Stromal cell of bone marrow (primary cell): Measurements from ENCODE around the gene DHRS12.

Experiments
- DNase-seq: peaks from one replicate; pipeline ENCODE4 v3.0.0-alpha.2; 2012; ENCODE audit warnings: low read depth

The DHRS12 gene

DNA sequence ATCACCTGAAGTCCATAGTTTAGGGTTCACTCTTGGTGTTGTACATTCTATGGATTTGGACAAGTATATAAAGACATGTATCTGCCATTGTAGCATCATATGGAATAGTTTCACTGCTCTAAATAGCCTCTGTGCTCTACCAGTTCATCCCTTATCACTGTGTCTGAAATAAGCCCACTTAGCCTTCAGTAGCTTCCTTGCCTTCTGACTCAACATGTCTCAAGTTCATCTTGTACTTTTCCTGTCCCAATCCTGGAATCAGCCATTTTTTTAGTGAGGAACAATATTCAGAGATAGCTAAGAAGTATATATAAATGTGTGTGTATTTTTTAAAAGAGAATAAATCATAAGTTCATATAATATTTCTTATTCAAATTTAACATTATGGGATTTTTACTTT is 79.2 kb downstream of the DHRS12 start:
- DNase-seq = no peak

DNA sequence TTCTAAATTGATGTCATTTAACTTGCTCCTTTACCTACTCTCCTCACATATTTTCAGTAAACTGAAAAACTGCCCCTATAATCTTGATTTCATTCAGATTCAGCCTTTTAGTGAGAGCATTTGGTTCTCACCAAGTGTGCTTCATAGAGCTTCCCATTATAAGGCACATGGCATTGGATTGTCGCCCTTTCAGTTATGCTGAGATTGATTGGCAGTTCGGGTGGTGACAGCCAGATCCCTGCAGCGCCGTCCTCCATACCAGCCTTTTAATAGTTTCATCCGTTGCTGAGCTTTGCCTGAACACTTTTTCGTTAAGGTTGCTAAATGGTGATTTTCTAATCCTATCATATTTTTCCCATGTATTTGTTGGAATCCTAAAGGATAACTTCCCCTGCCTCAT is 80.4 kb downstream of the DHRS12 start:
- no peak for DNase-seq

DNA sequence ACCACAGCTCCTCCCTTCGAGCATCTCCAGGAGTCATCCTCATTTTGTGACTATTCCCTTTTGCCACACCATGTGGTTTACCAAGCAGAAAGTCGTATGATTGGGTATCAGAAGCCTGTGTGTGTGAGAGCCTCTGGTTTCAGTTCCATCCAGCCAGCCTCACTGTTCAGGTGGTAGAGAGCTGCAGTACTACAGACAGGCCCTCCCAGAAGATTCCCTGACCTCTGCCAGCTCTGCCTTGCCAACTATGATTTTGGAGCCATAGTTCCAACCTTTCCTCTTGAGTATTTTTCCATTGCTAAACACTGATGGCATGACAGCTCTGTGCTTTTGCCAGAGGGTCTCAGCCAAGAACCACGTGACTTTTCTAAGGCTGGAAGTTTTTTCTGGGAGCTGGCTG is 82.5 kb downstream of the DHRS12 start:
- DNase-seq = no peak

DNA sequence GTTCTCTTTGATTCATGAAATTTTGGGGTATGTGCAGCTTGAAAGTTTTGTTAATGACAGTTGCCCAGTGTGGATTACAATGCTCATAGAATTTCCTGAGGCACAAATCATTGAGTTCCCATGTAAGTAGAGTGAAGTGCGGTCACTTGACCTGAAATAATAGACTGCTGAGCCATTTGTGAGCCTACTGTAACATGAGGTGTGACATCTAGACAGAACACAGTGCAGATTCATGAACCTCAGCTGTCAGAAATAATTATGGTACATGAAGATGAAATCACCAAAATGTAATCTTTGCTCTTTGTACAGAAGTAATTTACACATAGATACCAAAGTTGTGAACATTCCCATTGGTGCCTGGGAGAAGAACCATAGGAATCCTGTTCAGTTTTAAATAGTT is 84.6 kb downstream of the DHRS12 start:
- DNase-seq = no peak
